Activated CD8-positive, alpha-beta memory T cell treated with anti-CD3 and anti-CD28 coated beads for 36 hours (primary cell): ENCODE results near the gene GLB1L. TPM values are rescaled to one million over a fixed set of nuclear protein-coding genes. Genes with fewer than 3 reads are reported as not detected.

ENCODE experiments used
- CTCF ChIA-PET: fragments of 350-600 bp; sonication (Branson Sonifier 250); formaldehyde crosslinking; loops from one replicate; lab custom pipeline; 2021; ENCODE audit warnings: antibody characterized with exemption; lab: Charles Lee
- POLR2A ChIA-PET: fragments of 350-600 bp; sonication (Branson Sonifier 250); formaldehyde crosslinking; loops from one replicate; lab custom pipeline; 2021; ENCODE audit warnings: antibody characterized with exemption; lab: Charles Lee
- total RNA-seq, 2 experiments: library from RNA; stranded (reverse); gene quantifications; one replicate each; pipeline ENCODE4 v1.2.3, GENCODE V29; 2021

GLB1L gene
- total RNA-seq, 2 experiments from 2014 or later = 3.8 to 4.2 TPM

DNA sequence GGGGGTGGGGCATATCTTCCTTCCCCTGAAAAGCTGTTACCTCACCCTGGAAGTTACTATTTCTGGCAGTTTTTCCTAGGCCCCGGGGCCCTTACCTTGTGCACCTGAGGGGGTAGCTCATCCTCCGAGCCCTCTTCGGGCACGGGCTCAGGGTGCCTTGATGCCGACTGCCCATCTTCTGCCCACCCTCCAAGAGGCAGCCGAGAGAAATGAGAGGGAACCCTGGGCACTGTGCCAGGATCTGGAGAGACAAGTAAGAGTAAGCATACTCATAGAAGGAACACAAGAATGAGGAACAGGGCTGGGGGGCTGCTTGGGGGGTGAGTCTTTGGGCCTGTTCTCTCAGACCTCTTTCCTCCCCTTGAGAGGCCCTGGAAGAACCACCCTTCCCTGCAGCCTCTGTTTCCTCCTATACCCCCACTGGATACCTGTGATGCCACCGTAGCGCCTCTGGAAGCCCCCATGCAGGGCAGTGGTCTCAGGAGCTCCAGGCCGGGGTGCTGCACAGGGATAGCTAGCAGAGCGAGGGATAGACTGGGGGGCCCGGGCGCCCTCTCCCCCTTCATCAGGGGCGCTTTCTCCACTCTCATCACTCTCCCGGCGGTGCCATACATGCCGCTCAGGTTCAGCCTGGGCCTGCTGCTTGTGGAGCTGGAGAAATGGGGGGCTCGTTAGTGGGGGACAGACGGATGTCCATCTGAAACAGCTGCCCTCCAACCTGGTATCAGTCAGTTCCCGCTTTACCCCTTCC is 24.4 kb downstream of the GLB1L start:
- POLR2A ChIA-PET = interaction anchor here (0.5 to 1.4 kb wide), 2 partner anchors 14 to 44 kb away, joined by 3 to 5 read pairs; partner anchors contain the start of genes CNPPD1 and ZFAND2B
- CTCF ChIA-PET = interaction anchor here (0.7 to 3.7 kb wide), 3 partner anchors 8 to 57 kb away, joined by 3 to 14 read pairs (median 5); partner anchors contain the start of genes ANKZF1, ATG9A and DNAJB2

DNA sequence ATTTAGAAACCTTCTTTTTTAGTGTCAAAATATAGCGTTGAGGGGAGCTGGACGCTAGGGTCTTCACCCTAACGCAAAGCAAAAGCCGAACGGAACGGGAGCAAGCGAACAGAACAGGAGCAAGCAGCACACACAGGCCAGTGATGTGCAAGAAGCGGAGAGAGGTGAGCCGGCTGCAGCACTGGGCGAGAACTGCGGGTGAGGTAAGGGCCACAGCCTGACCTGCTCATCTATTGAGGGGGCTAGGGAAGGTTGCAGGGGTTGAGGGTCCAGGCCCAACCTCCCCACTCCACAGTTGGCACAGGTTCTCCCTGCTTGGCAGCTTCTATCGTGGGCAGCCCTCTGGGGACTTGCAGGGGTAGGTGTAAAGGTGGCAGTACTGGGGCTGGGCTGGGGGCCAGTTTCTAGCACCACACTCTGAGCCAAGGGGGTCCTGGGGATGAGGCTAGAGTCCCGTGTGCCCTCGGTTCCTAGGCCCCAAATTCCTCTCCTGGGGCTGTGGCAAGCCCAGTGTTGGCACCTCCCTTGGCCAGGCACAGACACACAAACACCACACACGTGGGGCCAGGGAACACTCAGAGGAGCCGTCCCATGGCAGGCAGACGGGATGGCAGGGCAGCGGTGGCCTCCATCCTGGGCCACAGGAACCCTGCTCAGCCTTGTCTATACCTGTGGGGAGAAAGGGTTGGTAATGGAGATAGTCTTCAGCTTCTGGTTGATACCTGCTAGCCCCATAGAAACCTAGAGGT is 25.3 kb downstream of the GLB1L start:
- CTCF ChIA-PET = interaction anchor here (1.8 to 3.7 kb wide), 4 partner anchors 7 to 58 kb away, joined by 4 to 14 read pairs (median 6); partner anchors contain the start of genes ANKZF1, ATG9A and DNAJB2
- POLR2A ChIA-PET = interaction anchor here (0.9 to 3.1 kb wide), 10 partner anchors 10 to 65 kb away, joined by 3 to 23 read pairs (median 5); partner anchors contain the start of genes ANKZF1, ATG9A, CNPPD1 and GLB1L

DNA sequence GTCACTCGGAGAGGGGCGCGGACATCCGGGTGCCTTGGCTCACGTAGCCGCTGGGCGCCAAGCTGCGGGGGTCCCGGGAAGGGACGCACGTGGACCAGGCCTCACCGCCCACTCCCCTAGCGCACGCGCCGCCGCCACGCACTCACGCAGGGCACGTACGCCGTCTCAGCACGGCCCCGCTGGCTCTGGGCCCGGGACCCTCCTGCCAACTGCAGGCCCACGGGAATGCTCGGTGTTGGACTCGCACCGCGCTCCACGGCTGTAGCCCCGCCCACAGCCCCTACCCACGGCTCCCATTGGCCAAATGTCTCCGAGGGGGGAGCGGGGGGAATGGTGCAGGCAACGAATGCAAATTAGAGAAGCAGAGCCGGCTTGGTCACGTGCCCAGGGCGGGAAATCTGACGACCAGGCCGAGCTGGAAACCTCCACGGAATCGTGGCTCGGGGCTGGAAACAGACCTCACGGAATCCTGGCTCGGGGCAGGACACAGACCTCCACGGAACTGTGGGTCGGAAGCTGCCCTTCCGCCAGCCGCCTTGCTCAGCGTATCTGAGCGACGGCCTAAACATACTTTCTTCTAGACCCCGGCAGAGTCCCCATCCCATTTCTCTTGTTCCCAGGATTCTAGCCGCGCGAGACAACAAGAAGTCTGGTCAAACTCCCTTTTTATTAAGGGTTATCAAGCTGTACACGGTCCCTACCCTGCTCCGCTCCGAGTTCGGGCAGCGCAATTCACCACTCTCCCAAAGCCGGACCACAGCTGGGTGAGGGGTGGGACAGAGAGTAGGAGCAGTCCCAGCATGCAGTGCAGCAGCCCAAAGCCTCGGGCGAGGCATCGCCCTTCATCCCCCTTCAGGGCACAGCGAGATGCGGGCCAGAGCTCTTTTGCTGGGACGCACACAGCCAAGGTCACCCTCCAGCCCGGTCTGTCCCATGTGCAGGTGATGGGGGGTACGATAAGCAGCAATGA is 26.2 kb downstream of the GLB1L start, which contains the start of gene ABCB6:
ABCB6 (minus strand) TSS at position 227 of the 970 bp plus-strand sequence. CDS start 285 bp downstream, outside the sequence.
- CTCF ChIA-PET = interaction anchor here (1.2 to 3.7 kb wide), 8 partner anchors 8 to 160 kb away, joined by 4 to 14 read pairs (median 6); partner anchors contain the start of genes ANKZF1, ATG9A and DNAJB2
- POLR2A ChIA-PET = interaction anchor here (0.5 to 3.1 kb wide), 17 partner anchors 10 to 76 kb away, joined by 3 to 23 read pairs (median 6); partner anchors contain the start of genes ANKZF1, ATG9A, CNPPD1 and DNAJB2

DNA sequence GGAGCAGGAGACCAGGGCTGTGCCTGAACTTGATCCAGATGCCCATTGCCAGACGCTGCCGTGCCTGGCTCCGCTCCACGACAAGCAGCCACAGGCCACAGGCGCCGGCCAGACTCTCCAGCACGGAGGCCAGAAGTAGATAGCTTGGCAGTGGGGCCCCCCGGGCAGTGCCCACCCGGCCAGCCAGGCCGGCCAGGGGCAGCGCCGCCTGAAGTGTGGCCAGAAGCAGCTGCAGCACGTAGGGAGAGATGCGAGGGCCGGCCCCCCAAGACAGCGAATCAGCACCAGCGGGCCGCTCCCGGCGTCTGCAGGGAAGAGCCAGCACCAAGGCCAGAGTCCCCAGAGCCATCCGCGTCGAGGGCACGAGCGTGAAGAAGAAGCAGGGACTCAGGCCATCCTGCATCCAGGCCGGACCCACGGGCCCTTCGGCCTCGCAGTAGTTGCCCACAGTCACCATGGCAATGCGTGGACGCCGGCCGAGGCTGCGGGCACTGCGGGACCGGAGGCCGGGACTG is 27.0 kb downstream of the GLB1L start:
- ChIA-PET CTCF (interaction anchor here (1.1 to 3.7 kb wide), 10 partner anchors 9 to 159 kb away, joined by 3 to 14 read pairs (median 6); partner anchors contain the start of genes DNAJB2 and ZFAND2B), POLR2A (interaction anchor here (0.6 to 3.1 kb wide), 10 partner anchors 10 to 77 kb away, joined by 3 to 23 read pairs (median 6); partner anchors contain the start of genes ANKZF1, ATG9A, GLB1L and STK16)

DNA sequence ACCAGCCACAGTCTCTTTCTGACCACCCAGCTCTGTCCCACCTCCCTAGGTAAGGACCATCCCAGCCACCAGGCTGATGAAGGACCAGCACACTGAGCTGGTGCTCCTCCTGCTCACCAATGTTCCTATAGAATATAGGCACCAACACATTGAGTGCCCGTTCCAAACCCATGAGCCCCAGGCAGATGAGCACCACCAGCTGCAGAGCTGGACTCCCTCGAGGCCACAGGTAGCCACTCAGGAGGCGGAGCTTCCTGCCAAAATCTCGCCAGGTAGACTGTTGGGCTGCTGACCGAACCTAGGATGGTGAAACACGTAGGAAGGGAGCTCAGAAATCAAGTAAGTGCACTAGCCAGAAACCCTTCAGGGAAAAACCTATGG is 28.7 kb downstream of the GLB1L start:
- CTCF ChIA-PET = interaction anchor here (1.3 to 2.5 kb wide), 3 partner anchors 8 to 57 kb away, joined by 3 to 12 read pairs (median 7); no protein-coding TSS in a partner anchor
- POLR2A ChIA-PET = no interaction called here

DNA sequence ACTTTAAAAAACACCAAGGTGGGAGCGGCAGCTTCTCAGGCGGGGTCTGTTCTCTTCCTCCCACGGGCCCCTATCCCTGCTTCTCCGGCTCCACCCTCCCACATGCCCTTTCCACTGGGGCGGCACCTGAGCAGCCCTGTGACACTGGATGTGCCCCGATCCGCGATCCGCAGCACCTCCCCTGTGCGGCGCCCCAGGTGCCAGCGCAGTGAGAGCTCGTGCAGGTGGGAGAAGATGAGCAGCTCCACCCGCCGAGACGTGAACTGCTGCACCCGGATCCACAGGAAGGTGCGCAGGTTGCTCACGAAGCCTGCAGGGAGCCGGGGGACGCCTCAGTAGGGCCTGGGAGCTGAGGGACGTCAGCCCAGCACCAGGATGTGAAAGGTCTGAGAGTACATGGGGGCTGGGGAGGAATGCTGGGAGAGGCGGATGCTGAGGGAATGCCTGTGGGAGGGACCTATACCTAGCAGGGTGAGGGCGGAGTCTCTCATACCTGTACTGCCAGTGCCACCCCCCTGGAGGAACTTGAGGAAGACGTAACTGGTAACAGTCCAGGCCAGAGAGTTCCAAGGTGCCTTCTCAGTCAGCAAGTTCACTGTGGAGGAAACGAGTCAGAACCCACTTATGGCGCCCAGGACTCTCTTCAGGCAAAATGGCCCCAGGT is 29.2 kb downstream of the GLB1L start:
- ChIA-PET POLR2A (no interaction called here), CTCF (interaction anchor here (1.3 to 2.5 kb wide), 2 partner anchors 44 to 57 kb away, joined by 3 to 12 read pairs; no protein-coding TSS in a partner anchor)

DNA sequence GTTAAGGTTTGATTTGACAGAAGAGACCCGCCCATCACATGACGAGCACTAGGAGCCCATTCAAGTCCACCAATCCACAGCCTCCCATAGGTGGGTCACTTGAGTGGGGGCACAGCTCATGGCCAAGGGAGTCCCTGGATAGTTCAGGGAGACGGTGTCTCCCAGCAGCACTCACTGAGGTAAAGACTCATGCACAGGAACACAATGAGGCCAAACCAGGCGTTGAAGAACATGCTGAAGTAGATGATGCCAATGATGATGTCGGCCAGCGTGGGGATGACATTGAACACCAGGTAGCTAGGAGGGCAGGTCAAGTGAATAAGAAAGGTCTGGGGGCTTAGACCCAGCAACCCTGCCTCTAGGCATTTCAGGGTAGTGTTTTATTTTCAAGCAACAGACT is 30.5 kb downstream of the GLB1L start:
- CTCF ChIA-PET = interaction anchor here (0.7 kb wide), 1 partner anchor 39 kb away, joined by 3 read pairs; no protein-coding TSS in a partner anchor
- POLR2A ChIA-PET = interaction anchor here (0.6 to 0.8 kb wide), 2 partner anchors 14 to 38 kb away, joined by 3 to 10 read pairs; partner anchors contain the start of gene TUBA4B

DNA sequence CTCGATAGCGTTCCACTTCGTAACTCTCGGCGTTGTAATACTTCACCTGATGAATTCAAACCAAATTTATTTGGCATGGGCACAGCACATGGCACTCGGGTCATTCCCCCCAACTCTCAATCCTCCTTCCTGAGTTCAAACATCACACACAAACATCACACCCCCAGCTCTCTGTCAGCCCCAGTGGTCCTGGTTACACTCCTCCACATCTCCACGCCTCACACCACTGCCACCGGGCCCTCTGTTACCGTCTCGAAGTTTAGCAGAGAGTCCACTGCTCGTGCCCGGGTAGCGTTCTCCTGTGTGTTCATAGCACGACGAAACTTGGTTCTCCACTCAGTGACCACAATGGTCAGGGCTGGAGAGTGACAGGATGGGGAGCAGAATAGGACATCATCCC is 31.1 kb downstream of the GLB1L start:
- POLR2A ChIA-PET = interaction anchor here (0.8 kb wide), 1 partner anchor 15 kb away, joined by 3 read pairs; no protein-coding TSS in a partner anchor
- CTCF ChIA-PET = interaction anchor here (0.7 kb wide), 1 partner anchor 38 kb away, joined by 3 read pairs; no protein-coding TSS in a partner anchor

DNA sequence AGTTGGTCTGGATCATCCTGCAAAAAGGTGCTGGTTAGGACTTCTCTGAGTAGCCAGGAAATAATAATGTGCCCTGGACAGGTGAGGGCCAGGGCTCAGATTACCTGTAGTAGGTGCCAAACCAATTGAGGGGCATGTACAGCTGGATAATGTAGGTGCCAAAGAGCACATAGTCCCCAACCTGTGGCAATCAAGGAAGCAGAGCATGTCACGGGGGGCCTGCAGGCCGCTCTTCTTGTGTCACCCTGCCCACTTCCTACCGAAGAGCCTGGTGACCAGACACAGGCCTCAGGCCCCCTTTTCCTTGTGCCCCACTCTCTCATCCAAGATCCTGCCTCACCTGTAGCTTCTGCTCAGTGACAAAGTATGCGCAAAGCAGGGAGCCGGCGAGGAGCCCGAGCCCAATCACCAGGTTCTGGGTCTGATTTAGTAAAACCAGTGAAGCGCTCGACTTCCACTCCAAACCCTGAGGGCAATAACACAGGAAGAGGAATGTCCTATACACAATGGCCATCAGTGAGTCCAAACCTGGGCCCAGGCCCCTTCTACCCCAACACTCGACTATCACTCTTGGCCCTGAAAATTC is 31.7 kb downstream of the GLB1L start:
- POLR2A ChIA-PET = no interaction called here

DNA sequence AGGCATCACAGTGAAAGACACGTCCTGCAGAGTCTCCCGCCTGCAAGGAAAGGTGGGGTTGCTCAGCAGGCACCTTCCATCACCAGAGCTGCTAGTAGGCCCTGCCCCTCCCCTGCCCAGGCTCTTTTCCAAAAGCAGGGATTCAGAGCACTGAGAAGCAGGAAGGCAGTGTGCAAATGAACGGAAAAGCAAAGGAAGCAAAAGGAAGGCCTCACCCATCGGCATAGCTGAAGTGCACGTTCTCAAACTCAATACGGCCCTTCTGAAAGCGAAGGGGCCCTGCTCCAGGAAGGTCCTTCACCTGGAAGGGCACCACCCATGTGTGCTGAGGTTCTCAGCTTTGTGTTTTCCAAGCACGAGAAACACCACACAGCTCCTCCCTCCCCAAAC is 32.2 kb downstream of the GLB1L start:
- CTCF ChIA-PET = interaction anchor here (0.6 to 2.5 kb wide), 5 partner anchors 15 to 82 kb away, joined by 3 to 9 read pairs (median 5); no protein-coding TSS in a partner anchor
- POLR2A ChIA-PET = no interaction called here

More for the DNA sequence above, 31.7 kb downstream of the GLB1L start:
- CTCF ChIA-PET = interaction anchor here (0.6 to 2.5 kb wide), 5 partner anchors 15 to 81 kb away, joined by 3 to 9 read pairs (median 5); no protein-coding TSS in a partner anchor

DNA sequence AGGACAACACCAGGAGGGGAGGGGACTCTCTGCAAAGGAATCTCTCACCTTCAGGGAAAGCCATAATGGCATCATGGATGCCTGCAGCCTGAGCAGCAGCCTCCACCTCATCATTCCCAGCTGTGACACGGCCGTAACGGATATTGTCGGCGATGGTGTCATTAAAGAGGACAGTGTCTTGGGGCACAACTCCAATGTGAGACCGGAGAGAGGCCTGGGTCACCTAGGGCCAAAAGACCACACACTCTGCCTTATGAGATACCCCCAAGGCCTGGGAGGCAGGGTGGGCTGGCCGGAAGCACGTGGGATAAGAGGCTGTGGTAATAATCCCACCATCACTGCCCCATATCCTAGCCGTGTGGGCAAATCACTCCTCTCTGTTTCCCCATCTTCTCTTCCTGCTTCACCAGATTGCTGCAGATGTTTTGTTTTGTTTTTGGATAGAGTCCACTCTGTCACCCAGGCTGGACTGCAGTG is 34.3 kb downstream of the GLB1L start:
- POLR2A ChIA-PET = interaction anchor here (0.6 to 1.4 kb wide), 4 partner anchors 34 to 67 kb away, joined by 3 to 4 read pairs (median 4); partner anchors contain the start of genes GLB1L, NHEJ1 and STK16
- CTCF ChIA-PET = interaction anchor here (0.7 to 2.5 kb wide), 14 partner anchors 10 to 361 kb away, joined by 3 to 9 read pairs (median 3); partner anchors contain the start of genes OBSL1 and SLC23A3

DNA sequence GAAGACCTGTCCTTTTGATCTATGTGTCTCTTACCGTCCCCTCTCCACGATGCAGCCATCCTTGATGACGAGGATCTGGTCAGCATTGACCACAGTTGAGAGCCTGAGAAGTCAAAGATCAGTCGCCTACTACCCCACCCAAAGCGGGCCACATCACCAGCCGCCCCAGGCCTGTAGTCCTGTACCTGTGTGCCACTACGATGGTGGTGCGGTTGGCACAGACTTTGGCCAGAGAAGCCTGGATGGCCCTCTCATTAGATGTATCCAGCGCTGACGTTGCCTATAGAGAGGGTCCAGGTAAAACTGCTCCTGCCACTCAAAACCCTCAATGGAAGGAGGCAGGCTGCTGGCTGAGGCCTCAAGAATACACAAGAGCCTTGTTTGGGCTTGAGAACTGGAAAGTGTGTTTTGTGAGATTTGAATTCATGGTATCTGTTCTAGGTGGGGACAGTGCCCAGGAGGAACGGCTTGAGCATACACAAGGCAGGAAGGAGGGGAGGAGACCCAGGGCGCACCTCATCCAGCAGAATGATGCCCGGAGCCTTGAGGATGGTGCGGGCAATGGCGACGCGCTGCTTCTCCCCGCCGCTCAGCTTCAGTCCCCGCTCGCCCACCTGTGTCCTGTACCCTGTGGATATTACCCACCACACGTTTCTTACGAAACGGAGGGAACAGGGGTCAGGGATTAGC is 34.9 kb downstream of the GLB1L start:
- POLR2A ChIA-PET = interaction anchor here (0.6 to 1.0 kb wide), 2 partner anchors 40 to 173 kb away, joined by 3 to 4 read pairs; no protein-coding TSS in a partner anchor
- CTCF ChIA-PET = interaction anchor here (0.7 to 1.5 kb wide), 2 partner anchors 180 to 230 kb away, joined by 3 to 4 read pairs; no protein-coding TSS in a partner anchor

DNA sequence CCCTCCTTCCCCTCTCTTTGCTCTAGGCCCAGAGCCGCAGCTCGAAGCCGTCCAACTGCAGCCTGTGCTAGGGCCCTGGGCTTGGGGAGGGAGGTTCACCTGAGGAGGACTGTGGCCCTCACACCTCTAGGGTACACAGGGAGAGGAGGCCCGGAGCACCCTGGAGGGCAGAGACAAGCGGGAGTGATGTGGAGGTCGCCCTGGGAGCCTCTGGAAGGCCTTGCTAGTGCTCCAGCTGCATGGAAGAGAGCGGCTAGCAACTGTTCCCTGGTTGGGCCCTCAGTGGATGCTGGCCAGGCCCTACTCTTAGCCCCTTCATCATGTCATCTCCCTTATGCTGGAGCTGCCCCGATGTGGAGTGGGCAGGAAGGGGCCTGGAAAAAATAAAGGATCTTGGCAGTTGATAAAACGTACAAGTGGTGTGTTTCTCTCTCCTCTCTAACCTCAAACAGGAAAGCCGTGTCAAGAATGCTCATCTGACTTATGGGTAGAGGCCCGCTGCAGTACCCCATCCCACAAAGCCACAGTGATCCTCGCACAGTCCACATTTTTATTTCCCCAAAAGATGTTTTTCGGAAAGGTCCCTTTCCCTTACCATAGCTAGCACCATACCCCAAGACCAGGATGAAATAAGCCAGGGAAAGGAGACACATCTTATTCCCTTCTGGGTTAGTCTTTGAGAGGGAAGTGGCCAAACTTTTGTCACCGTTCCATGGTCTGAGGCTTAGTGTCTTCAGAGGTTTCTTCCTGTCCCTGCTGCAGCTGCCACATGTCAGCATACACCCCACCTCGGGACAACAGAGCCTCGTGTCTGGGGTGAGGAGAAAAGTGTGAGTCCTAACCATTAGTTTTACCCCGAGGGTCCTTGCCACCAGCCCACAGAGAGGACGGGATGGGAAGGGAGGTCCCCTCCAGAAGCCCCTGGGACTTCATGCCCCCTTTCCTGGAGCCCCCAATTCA is 35.7 kb downstream of the GLB1L start:
- POLR2A ChIA-PET = interaction anchor here (0.6 to 2.3 kb wide), 6 partner anchors 9 to 317 kb away, joined by 4 to 7 read pairs (median 4); partner anchors contain the start of gene ABCB6
- CTCF ChIA-PET = interaction anchor here (0.9 to 1.9 kb wide), 3 partner anchors 8 to 49 kb away, joined by 5 to 9 read pairs (median 7); partner anchors contain the start of gene NHEJ1
